GM19240 (cell line): ENCODE measurements around the gene IMPG1.

Experiments used
- DNase-seq: peaks from one replicate; pipeline ENCODE4 v3.0.0; 2011; ENCODE audit warnings: low spot score; ENCODE audit not compliant: insufficient read length

IMPG1 gene

GRCh38 chr6:75893776-75894152 lies 178.7 kb downstream of the IMPG1 start:
- DNase-seq = no peak

- no peak for DNase-seq
These were observed 179.2 kb downstream of the IMPG1 start for GRCh38 chr6:75893058-75893775.

GRCh38 chr6:75892384-75892783 lies 180.1 kb downstream of the IMPG1 start:
- DNase-seq = no peak

- no peak for DNase-seq
These were observed 187.6 kb downstream of the IMPG1 start for GRCh38 chr6:75884822-75885221.

- no peak for DNase-seq
These were observed 189.7 kb downstream of the IMPG1 start for GRCh38 chr6:75882734-75883133.

GRCh38 chr6:75880305-75880704 lies 192.2 kb downstream of the IMPG1 start:
- no peak for DNase-seq

GRCh38 chr6:75876152-75876551 lies 196.3 kb downstream of the IMPG1 start:
- DNase-seq = no peak

- DNase-seq = no peak
These were observed 198.2 kb downstream of the IMPG1 start for GRCh38 chr6:75874224-75874623.
